Measurements from ENCODE around the gene NDUFS4.

- no peak for TF ChIP-seq CTCF (IDR thresholded peaks at IDR 0.05; ENCODE audit: poor library complexity)
- no peak for TF ChIP-seq EZH2phosphoT487 (IDR thresholded peaks at IDR 0.05; ENCODE audit: low read depth, severe bottlenecking, unreplicated experiment)
Measured at GRCh38 chr5:53590759-53591158, 30.3 kb downstream of the NDUFS4 start.
